HL-60 (cell line): ENCODE results near the gene CXXC5.

ENCODE experiments used
- DNase-seq, 2 experiments: peaks; one replicate each; pipeline ENCODE4 v3.0.0-alpha.2; 2010 to 2020; ENCODE audit warnings: low read depth in 1 of 2, low spot score in 1 of 2
- H3K27ac ChIP-seq: fragments of 250-450 bp; sonication (Bioruptor Pico); replicated peaks from 2 replicates; pipeline ENCODE4 v1.5.1; 2020; ENCODE audit warnings: mild to moderate bottlenecking, moderate library complexity
- H3K27me3 ChIP-seq: fragments of 250-450 bp; sonication (Bioruptor Pico); 2 replicates; pipeline ENCODE4 v1.5.1; 2021; ENCODE audit warnings: mild to moderate bottlenecking, moderate library complexity; ENCODE audit not compliant: insufficient read depth, poor library complexity, severe bottlenecking
- H3K4me3 ChIP-seq: replicated peaks from 2 replicates; pipeline ENCODE4 v1.5.1; 2011; ENCODE audit warnings: mild to moderate bottlenecking, control low read depth, low read length; ENCODE audit not compliant: insufficient read depth
- GABPA ChIP-seq: IDR thresholded peaks from 2 replicates; pipeline ENCODE4 v1.6.1; 2012; ENCODE audit warnings: low read depth
- POLR2AphosphoS5 ChIP-seq: IDR thresholded peaks from 2 replicates; pipeline ENCODE4 v1.6.1; 2012; ENCODE audit warnings: low read depth
- REST ChIP-seq: IDR thresholded peaks from 2 replicates; pipeline ENCODE4 v1.6.1; 2012; ENCODE audit warnings: low read depth; ENCODE audit not compliant: insufficient replicate concordance
- SPI1 ChIP-seq: IDR thresholded peaks from 2 replicates; pipeline ENCODE4 v1.6.1; 2012; ENCODE audit warnings: low read depth, mild to moderate bottlenecking, borderline replicate concordance
- TF ChIP-seq, protein P1 (sequence below): IDR thresholded peaks from one replicate; pipeline ENCODE4 v1.5.1; 2011; ENCODE audit warnings: low read length, control low read depth, inconsistent platforms; ENCODE audit not compliant: insufficient read depth

The CXXC5 gene

DNA sequence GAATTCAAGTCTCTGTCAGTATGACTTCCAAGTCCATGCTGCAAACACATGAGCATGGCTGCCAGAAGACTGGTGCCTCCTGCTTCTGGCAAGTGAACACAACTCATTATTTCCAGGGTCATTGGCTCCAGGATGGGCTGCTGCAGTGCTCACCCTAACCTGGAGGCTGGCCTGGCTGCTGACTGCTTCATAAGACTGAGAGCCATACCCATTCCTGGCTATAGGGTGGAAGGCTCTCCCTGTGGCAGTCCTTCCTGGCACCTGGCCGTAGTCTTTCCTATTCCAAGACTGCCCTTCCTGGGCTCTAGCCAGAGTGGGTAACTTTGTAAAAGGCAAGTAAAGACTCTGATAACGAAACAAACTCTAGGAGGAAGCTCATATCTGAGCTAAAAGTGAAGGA, 51.2 kb downstream of the CXXC5 start:
- Histone ChIP-seq H3K27ac (no peak overlapping the region), H3K4me3 (no peak overlapping the region), H3K27me3 (peaks cover 10% of the 10 kb centered on the region)
- no peak for TF ChIP-seq POLR2AphosphoS5
- no peak for TF ChIP-seq SPI1
- TF ChIP-seq, protein P1, sequence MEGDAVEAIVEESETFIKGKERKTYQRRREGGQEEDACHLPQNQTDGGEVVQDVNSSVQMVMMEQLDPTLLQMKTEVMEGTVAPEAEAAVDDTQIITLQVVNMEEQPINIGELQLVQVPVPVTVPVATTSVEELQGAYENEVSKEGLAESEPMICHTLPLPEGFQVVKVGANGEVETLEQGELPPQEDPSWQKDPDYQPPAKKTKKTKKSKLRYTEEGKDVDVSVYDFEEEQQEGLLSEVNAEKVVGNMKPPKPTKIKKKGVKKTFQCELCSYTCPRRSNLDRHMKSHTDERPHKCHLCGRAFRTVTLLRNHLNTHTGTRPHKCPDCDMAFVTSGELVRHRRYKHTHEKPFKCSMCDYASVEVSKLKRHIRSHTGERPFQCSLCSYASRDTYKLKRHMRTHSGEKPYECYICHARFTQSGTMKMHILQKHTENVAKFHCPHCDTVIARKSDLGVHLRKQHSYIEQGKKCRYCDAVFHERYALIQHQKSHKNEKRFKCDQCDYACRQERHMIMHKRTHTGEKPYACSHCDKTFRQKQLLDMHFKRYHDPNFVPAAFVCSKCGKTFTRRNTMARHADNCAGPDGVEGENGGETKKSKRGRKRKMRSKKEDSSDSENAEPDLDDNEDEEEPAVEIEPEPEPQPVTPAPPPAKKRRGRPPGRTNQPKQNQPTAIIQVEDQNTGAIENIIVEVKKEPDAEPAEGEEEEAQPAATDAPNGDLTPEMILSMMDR: no peak
- no peak for TF ChIP-seq GABPA
- TF ChIP-seq REST: no peak
- no peak for DNase-seq

DNA sequence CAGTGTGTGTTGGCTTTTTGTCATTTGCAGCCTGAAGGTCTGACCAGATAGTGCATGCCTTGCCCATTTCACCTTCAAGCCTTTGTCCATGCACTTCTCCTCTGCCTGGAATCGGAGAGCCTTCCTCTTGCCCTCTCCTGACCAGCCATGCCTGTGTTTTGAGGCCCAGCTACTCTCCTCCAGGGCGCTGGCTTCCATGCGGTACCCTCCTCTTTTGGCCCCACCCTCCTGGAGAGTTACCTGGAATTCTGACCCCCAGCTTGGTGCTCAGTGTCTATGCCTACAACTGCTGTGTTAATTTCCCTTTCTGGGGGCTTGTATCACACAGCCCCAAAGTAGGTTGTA, 52.5 kb downstream of the CXXC5 start:
- TF ChIP-seq, protein P1: no peak
- TF ChIP-seq GABPA: no peak
- no peak for TF ChIP-seq POLR2AphosphoS5
- TF ChIP-seq SPI1: no peak
- no peak for TF ChIP-seq REST
- no peak for DNase-seq
- Histone ChIP-seq H3K27me3 (peaks cover 10% of the 10 kb centered on the region), H3K4me3 (no peak overlapping the region), H3K27ac (no peak overlapping the region)

- H3K27me3 ChIP-seq: peaks cover 10% of the 10 kb centered on the region
- H3K4me3 ChIP-seq: no peak overlapping the region
- no peak for TF ChIP-seq REST
- TF ChIP-seq, protein P1: no peak
- TF ChIP-seq GABPA: no peak
- TF ChIP-seq SPI1: no peak
- TF ChIP-seq POLR2AphosphoS5: no peak
- no peak overlapping the region for H3K27ac ChIP-seq
- no peak for DNase-seq
Observed at GRCh38 chr5:139701056-139701741, 53.0 kb downstream of the CXXC5 start.
